Stimulated activated CD8-positive, alpha-beta memory T cell treated with anti-CD3 and anti-CD28 coated beads, Interleukin-15, amount 100 ng/mL, for 48 hours (primary cell): Measurements from ENCODE around the gene CBX4.
"Not testable (repeated sequence)": the region's sequence is repeated elsewhere in the genome, so short reads cannot be mapped to it uniquely, and the experiment has no call there.

Source experiments
- DNase-seq, 2 donors: peaks; one replicate each; pipeline ENCODE4 v3.0.0-alpha.2; 2020; ENCODE audit warnings: low read depth in 2 of 2

The CBX4 gene

GRCh38 chr17:79861413-79862216, 22.4 kb upstream of the CBX4 start:
- DNase-seq, result no peak

GRCh38 chr17:79859676-79860615, 20.7 kb upstream of the CBX4 start:
- no peak for DNase-seq

DNA sequence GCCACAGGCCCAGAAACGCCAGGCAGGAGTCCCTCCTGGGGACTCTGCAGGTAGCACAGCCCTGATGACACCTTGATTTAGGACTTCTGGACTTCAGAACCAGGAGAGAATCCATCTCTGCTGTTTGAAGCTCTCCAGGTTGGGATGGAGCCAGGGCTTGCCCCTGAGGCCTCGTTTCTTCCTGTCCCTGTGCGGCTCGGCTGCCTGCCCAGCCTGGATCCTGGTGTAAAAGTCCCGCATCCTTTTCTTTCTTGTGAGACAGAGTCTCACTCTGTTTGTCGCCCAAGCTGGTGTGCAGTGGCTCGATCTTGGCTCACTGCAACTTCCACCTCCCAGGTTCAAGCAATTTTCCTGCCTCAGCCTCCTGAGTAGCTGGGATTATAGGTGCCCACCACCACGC, 17.9 kb upstream of the CBX4 start:
- no peak for DNase-seq

DNA sequence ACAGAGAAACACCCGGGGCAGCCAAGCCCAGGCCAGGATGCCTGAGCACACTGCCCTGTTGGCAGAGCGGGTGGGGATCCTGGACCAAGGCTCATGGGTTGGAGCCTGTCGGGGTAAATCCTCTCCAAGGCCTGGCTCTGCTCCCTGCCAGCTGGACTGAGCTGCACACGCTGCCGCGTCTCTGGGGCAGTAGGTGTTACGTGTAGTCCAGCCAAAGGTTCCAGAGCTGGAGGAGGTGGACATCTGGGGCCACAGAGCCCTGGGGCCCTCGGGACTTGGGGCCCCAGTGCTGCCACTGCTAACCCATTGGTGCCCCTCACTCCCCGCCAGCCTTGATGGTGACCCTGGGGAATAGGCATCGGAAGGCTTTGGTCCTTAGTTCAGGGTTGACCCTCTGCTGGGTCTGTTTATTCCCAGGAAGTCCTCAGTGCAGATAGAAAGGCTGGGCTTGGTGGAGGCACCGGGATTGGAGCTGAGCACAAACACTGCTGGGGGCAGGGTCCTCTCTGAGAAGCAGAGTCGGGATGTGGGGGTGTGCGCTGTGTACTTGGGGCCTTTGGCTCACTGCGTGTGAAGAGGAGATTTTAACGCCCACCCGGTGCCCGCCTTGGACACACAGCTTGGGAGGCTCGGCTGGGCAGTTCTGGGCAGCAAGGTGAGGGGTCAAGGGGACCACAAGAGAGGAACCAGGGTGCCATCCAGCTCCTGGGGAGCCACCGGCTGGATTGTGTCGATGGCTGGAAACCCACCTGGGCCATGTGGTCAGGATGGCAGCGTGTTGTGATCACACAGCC, 16.3 kb upstream of the CBX4 start:
- DNase-seq, result no peak

- no peak for DNase-seq
Measured at GRCh38 chr17:79854080-79855060, 15.1 kb upstream of the CBX4 start.

GRCh38 chr17:79853168-79853567, 13.9 kb upstream of the CBX4 start:
- DNase-seq, result not testable (repeated sequence)

GRCh38 chr17:79852748-79853147, 13.5 kb upstream of the CBX4 start:
- DNase-seq, result no peak

GRCh38 chr17:79851461-79851817, 12.2 kb upstream of the CBX4 start:
- no peak for DNase-seq

GRCh38 chr17:79850571-79851460, 11.6 kb upstream of the CBX4 start:
- DNase-seq, result no peak

GRCh38 chr17:79849953-79850352, 10.7 kb upstream of the CBX4 start:
- no peak for DNase-seq

DNA sequence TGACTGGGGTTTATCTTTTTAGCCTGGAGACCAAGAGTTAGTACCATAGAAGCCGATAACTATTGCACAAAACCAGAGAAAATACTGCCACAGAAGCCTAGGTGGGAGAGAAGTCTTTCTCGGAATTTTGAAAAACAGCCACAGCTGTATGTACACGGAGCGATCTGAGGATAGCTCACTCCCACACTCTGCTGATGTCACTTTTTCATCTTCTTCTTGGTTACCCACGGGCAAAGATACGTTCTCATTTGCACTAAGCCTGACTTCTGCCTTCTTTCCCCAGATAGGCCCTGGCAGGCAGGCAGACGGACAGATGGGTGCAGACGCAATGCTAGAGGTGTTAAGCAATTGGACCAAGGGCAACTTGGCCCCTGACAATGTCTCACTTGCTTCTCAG, 9.1 kb upstream of the CBX4 start:
- DNase-seq, result no peak

DNA sequence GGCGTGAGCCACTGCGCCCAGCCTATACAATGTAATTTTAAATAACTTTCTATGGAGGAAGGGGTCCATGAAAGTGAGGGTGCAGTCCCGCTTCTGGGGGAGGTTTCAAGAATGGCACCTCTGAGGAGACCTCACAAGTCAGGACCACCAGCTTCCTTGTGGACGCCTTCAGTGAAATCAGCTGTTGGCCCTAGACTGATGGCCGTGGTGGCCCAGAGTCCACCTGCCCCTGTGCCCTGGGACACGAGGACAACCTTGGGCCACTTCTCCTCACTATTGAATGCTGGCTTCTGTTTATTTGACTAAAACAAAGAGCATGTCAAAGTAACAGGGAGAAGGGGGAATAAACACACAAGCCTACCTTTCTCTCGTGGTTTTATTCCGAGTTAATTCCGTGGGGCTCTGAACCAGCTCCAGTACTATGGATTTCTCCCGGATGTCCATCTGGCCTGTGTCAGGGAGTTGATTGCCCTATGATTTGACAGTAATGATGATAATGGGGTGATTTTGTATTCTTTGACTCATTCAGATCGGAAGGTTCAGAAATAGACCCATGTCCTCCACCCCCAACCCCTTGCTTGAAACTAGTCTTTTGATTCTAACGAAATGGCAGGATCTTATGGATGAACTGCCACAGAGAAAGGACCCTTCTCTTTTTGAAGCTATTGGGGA, 8.6 kb upstream of the CBX4 start:
- DNase-seq, result no peak

DNA sequence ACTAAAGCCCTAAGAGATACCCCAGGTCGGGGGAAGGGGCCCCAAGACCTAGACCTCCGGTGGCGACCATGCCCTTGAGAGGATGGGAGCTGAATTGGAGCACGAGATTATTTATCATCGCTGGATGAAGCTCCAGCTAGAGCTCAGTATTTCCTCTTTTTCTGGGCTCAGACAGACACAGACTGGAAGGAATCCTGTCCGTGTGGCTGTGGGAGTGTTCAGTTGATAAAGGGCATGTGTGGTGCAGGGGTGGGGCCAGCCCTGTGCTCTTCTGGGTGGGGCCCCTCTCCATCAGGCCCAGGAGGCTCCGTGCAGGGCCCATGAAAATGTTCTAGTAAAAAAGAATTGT, 6.3 kb upstream of the CBX4 start:
- DNase-seq, result no peak

DNA sequence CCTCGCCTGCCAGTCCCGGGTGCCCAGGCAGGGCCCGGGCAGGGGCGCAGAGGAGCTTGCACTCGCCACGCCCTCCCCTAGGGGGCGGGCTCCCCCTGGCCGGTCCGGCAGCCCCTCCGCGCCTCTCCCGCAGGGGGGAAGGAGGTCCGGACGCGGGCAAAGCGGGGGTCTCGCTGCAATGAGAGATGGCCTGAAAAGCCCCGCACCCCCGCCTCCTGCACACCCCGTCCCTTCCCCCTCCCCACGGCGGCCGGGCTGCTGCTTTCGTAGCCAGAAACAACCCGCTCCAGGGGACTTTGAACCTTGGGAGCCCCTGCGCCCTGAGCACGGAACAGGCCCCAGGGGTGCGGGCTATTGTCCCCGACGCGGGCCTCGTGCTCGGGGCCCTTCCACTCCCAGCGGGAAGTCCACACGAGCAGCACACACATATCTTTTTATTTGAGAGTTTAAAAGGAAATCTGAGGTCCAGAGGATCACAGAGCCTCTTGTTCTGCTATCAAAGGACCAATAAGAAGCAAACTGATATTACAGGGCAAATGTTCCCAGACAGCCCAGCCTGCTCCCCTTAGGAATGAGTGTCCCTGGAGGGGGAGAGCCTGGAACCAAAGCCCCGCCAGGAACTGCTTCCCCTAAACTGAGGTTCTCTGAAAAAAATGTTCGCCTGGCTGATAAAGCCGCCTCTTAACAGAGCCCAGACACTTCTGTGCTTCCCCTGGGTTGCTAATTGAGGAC, 5.8 kb upstream of the CBX4 start:
- peak; percentile 36 for DNase-seq

DNA sequence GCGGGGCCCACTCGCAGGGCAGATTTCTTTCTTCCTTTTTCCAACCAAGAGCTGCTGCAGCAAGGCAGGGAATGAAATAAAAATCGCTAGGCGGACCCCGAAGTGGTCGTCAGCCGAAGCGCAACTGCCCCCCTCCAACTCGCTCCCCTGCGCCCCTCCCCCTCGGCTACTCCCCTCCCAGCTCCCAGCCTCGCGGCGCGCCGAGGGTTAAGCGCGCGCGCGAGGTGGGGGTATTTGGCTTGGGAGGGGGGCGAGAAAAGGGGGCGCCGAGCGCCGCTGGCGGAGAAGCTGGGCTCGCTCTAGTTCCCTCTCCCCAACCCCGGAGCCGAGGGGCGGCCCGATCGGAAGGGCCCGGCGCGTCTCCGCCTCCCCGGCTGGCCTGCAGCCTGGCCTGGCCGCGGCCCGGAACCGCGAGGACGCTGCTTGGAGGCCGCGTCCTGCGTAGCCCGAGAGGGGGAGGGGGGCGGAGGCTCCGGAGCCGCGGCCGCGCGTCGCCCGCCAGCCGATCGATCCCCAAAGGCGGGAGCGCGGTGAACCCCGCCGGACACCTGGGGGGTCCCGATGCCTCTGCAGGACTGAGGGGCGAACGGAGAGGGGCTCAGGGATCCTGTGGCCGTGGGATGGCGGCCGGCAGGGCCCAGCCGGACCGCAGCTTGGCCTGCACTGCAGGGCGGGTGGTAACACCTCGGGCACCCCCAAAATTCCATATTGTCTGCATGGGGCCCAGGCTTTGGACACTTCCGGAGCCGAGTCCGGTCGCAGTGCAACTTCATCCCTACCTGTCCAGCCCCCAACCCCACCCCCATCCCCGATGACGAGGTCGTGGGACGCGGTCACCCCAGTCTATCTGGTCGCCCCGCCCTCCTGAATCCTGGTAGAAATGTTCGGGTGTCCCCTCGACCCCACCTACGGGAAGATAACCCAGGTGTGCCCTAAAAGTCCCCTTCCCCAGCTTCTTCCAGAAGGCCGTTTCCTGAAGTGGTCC, 4.9 kb upstream of the CBX4 start:
- no peak for DNase-seq

GRCh38 chr17:79843474-79843815, 4.2 kb upstream of the CBX4 start:
- DNase-seq, result no peak

- no peak for DNase-seq
Measured at GRCh38 chr17:79842656-79843473, 3.6 kb upstream of the CBX4 start.
